Measurements from ENCODE around the gene TTLL11. TPM values are rescaled to one million over a fixed set of nuclear protein-coding genes. Genes with fewer than 3 reads are reported as not detected.

The TTLL11 gene
- polyA plus RNA-seq, 1 of the 3 experiments (the other 2 are of a cell fraction): 6.8 TPM

GRCh38 chr9:121840838-121841760 lies 252.0 kb downstream of the TTLL11 start (continued):
- TF ChIP-seq REST (IDR thresholded peaks at IDR 0.05; ENCODE audit: low read depth, low read length) (no peak), USF2 (IDR thresholded peaks at IDR 0.05; ENCODE audit: borderline replicate concordance, low read depth, low read length) (no peak), SIN3A (IDR thresholded peaks at IDR 0.05; ENCODE audit: borderline replicate concordance, low read depth, low read length) (no peak)

- Histone ChIP-seq H3K4me3 (ENCODE audit: low read depth in 2 of 2, low read length in 1 of 2) (no peak overlapping the region), H3K9ac (no peak overlapping the region), H3K9me3 (no peaks in the 10 kb centered on the region), H3K9me2 (no peaks in the 10 kb centered on the region), H3K27me3 (ENCODE audit: insufficient read depth) (no peaks in the 10 kb centered on the region), H3K4me2 (no peak overlapping the region), H4K20me1 (ENCODE audit: insufficient read depth) (no peaks in the 10 kb centered on the region), H2AFZ (ENCODE audit: low read depth) (no peak overlapping the region), H3K79me2 (ENCODE audit: insufficient read depth) (no peaks in the 10 kb centered on the region), H3K4me1 (ENCODE audit: control insufficient read depth in 1 of 2, insufficient read depth in 2 of 2, low read depth in 1 of 2, low read length in 1 of 2) (peaks cover 5 to 9% of the 10 kb centered on the region in 2 experiments; a peak in 2 of 4 replicates), H3K27ac (ENCODE audit: low read depth in 2 of 2, low read length in 1 of 2) (no peak overlapping the region), H3K36me3 (replicated peaks in 1 of 2; ENCODE audit: control insufficient read depth in 1 of 2, insufficient read depth in 2 of 2, low read length in 1 of 2) (no peaks in the 10 kb centered on the region), H3F3A (replicated peaks; ENCODE audit: insufficient read depth) (peaks cover 16% of the 10 kb centered on the region)
- ChIA-PET CTCF (interaction anchor here (1.3 kb wide), 1 partner anchor 14 kb away, joined by 4 read pairs; no protein-coding TSS in a partner anchor), POLR2A (no interaction called here)
- WGBS (ENCODE audit: low lambda C conversion rate): 79% methylated on average over 15 of the region's 16 CpGs
- no peak for DNase-seq
- TF ChIP-seq SMC3 (IDR thresholded peaks at IDR 0.05; ENCODE audit: low read depth, low read length) (no peak), USF2 (IDR thresholded peaks at IDR 0.05; ENCODE audit: borderline replicate concordance, low read depth, low read length) (no peak), PBX3 (IDR thresholded peaks at IDR 0.05) (no peak), FOXJ3 (CRISPR knock-in tag; IDR thresholded peaks at IDR 0.05) (no peak), NFIC (IDR thresholded peaks at IDR 0.05; ENCODE audit: borderline replicate concordance) (no peak), USF1 (IDR thresholded peaks at IDR 0.05; ENCODE audit: borderline replicate concordance, low read depth) (no peak), GABPA (IDR thresholded peaks at IDR 0.05; ENCODE audit: low read depth) (no peak), GATA2 (CRISPR knock-in tag; IDR thresholded peaks at IDR 0.05) (no peak), RCOR1 (IDR thresholded peaks at IDR 0.05; ENCODE audit: low read length) (no peak), MAX (IDR thresholded peaks at IDR 0.05; ENCODE audit: low read depth) (no peak), SIN3A (IDR thresholded peaks at IDR 0.05; ENCODE audit: borderline replicate concordance, low read depth, low read length) (no peak), FOXM1 (IDR thresholded peaks at IDR 0.05; ENCODE audit: low read depth) (no peak), TEAD4 (IDR thresholded peaks at IDR 0.05; ENCODE audit: borderline replicate concordance, insufficient read depth) (no peak), CTCF (IDR thresholded peaks at IDR 0.05) (no peak), MXI1 (IDR thresholded peaks at IDR 0.05; ENCODE audit: low read depth, low read length) (no peak), FOSL2 (IDR thresholded peaks at IDR 0.05; ENCODE audit: borderline replicate concordance, low read depth) (no peak), POLR2AphosphoS5 (IDR thresholded peaks at IDR 0.05; ENCODE audit: low read depth, low read length) (no peak)
These were observed 253.2 kb downstream of the TTLL11 start for GRCh38 chr9:121839726-121840500.

Measured in SK-N-SH (cell line).